ENCODE measurements around the gene GBF1. TPM values are rescaled to one million over a fixed set of nuclear protein-coding genes. Genes with fewer than 3 reads are reported as not detected.

GBF1 gene
- total RNA-seq, 2 donors from 2014 or later: 23.1 to 24.1 TPM

- no peak for ATAC-seq
- no peaks in the 10 kb centered on the region for H3K9me3 ChIP-seq
- no peaks in the 10 kb centered on the region for H3K36me3 ChIP-seq (replicated peaks in 1 of 2; ENCODE audit: insufficient read depth in 1 of 2, low read depth in 2 of 2)
- no peaks in the 10 kb centered on the region for H3K27me3 ChIP-seq
- H3K4me3 ChIP-seq: no peak overlapping the region
- no peak for DNase-seq
- H3K27ac ChIP-seq: no peak overlapping the region
- WGBS, 2 donors: 94 to 97% methylated on average over 4 of the region's 4 CpGs
- TF ChIP-seq, protein P1, sequence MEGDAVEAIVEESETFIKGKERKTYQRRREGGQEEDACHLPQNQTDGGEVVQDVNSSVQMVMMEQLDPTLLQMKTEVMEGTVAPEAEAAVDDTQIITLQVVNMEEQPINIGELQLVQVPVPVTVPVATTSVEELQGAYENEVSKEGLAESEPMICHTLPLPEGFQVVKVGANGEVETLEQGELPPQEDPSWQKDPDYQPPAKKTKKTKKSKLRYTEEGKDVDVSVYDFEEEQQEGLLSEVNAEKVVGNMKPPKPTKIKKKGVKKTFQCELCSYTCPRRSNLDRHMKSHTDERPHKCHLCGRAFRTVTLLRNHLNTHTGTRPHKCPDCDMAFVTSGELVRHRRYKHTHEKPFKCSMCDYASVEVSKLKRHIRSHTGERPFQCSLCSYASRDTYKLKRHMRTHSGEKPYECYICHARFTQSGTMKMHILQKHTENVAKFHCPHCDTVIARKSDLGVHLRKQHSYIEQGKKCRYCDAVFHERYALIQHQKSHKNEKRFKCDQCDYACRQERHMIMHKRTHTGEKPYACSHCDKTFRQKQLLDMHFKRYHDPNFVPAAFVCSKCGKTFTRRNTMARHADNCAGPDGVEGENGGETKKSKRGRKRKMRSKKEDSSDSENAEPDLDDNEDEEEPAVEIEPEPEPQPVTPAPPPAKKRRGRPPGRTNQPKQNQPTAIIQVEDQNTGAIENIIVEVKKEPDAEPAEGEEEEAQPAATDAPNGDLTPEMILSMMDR (IDR thresholded peaks at IDR 0.05): no peak
- TF ChIP-seq POLR2A (IDR thresholded peaks at IDR 0.05): no peak
- H3K4me1 ChIP-seq: peaks cover 14% of the 10 kb centered on the region
- intact Hi-C loops (cut with DNase I): no loop called here
Observed at GRCh38 chr10:102287991-102288390, 42.7 kb downstream of the GBF1 start.

GRCh38 chr10:102289356-102289755 is 44.0 kb downstream of the GBF1 start:
- Histone ChIP-seq H3K27me3 (no peaks in the 10 kb centered on the region), H3K4me1 (peaks cover 14% of the 10 kb centered on the region), H3K9me3 (no peaks in the 10 kb centered on the region), H3K27ac (no peak overlapping the region), H3K4me3 (no peak overlapping the region), H3K36me3 (replicated peaks in 1 of 2; ENCODE audit: insufficient read depth in 1 of 2, low read depth in 2 of 2) (no peaks in the 10 kb centered on the region)
- ATAC-seq (no peak), DNase-seq (no peak)
- WGBS, 2 donors: 97 to 100% methylated on average over 2 of the region's 2 CpGs
- TF ChIP-seq, protein P1 (IDR thresholded peaks at IDR 0.05): no peak
- no peak for TF ChIP-seq POLR2A (IDR thresholded peaks at IDR 0.05)
- intact Hi-C loops (cut with DNase I): no loop called here

GRCh38 chr10:102289840-102290239 is 44.5 kb downstream of the GBF1 start:
- Histone ChIP-seq H3K36me3 (replicated peaks in 1 of 2; ENCODE audit: insufficient read depth in 1 of 2, low read depth in 2 of 2) (no peaks in the 10 kb centered on the region), H3K4me3 (no peak overlapping the region), H3K4me1 (peaks cover 14% of the 10 kb centered on the region), H3K27me3 (no peaks in the 10 kb centered on the region), H3K27ac (no peak overlapping the region), H3K9me3 (no peaks in the 10 kb centered on the region)
- intact Hi-C loops (cut with DNase I): no loop called here
- ATAC-seq (no peak), DNase-seq (no peak)
- TF ChIP-seq, protein P1 (IDR thresholded peaks at IDR 0.05): no peak
- TF ChIP-seq POLR2A (IDR thresholded peaks at IDR 0.05): no peak
- WGBS, 2 donors: 94 to 97% methylated on average over 3 of the region's 3 CpGs

DNA sequence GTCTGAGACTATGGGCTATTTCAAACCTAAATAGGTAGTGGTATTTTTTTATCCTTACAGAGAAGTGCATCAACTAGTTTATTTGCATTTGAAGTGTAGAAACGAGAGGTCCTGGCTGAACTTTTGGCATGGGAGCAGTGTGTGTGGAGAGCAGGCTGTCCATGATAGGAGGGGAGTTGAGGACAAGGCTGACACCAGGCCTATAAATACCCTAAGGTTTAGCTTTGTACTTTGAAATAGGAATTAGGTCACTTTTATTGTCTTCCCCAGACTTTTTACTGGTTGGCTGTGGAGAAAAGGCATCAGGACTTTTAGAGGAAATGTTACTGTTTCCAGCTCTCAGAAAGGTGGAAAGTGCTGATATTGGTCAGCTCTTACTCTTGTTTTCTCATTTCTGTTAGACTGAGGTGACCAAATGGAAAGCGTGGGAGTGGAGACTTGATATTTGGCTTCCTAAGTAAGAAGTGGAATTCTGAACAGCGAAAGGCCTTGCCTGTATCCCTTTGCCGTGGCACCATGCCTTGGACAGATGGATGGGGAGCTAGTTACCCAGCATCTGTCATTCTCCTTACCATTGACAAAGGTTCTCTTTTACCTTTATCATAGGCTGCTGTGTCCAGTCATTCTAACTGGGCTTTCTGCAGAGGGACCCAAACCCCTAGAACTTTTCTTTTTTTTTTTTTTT is 46.0 kb downstream of the GBF1 start:
- intact Hi-C loops (cut with DNase I): no loop called here
- peak; percentile 33 for ATAC-seq
- Histone ChIP-seq H3K27me3 (no peaks in the 10 kb centered on the region), H3K4me1 (peaks cover 14% of the 10 kb centered on the region), H3K36me3 (replicated peaks in 1 of 2; ENCODE audit: insufficient read depth in 1 of 2, low read depth in 2 of 2) (no peaks in the 10 kb centered on the region), H3K27ac (no peak overlapping the region), H3K4me3 (no peak overlapping the region), H3K9me3 (no peaks in the 10 kb centered on the region)
- TF ChIP-seq, protein P1 (IDR thresholded peaks at IDR 0.05): no peak
- no peak for TF ChIP-seq POLR2A (IDR thresholded peaks at IDR 0.05)
- WGBS, 2 donors: 72 to 78% methylated on average over 4 of the region's 4 CpGs
- no peak for DNase-seq

- no peaks in the 10 kb centered on the region for H3K27me3 ChIP-seq
Observed at GRCh38 chr10:102297101-102297500, 51.8 kb downstream of the GBF1 start.

More at GRCh38 chr10:102297101-102297500, 51.8 kb downstream of the GBF1 start:
- Histone ChIP-seq H3K27ac (no peak overlapping the region), H3K36me3 (replicated peaks in 1 of 2; ENCODE audit: insufficient read depth in 1 of 2, low read depth in 2 of 2) (no peaks in the 10 kb centered on the region), H3K4me3 (no peak overlapping the region), H3K9me3 (no peaks in the 10 kb centered on the region), H3K4me1 (peaks cover 13% of the 10 kb centered on the region)
- intact Hi-C loops (cut with DNase I): no loop called here
- no peak for ATAC-seq
- DNase-seq: no peak
- 90 to 94% methylated on average over 1 of the region's 1 CpG for WGBS, 2 donors
- no peak for TF ChIP-seq POLR2A (IDR thresholded peaks at IDR 0.05)
- TF ChIP-seq, protein P1 (IDR thresholded peaks at IDR 0.05): no peak

Measured in body of pancreas (tissue), 4 donors.